Superior temporal gyrus (tissue), 1 donor: ENCODE measurements around the gene USP32.
"Not testable (repeated sequence)": the region's sequence is repeated elsewhere in the genome, so short reads cannot be mapped to it uniquely, and the experiment has no call there.

ENCODE experiments used
- DNase-seq: peaks from one replicate; pipeline ENCODE4 v3.0.0-alpha.2; 2016; ENCODE audit errors: extremely low spot score

The USP32 gene, protein sequence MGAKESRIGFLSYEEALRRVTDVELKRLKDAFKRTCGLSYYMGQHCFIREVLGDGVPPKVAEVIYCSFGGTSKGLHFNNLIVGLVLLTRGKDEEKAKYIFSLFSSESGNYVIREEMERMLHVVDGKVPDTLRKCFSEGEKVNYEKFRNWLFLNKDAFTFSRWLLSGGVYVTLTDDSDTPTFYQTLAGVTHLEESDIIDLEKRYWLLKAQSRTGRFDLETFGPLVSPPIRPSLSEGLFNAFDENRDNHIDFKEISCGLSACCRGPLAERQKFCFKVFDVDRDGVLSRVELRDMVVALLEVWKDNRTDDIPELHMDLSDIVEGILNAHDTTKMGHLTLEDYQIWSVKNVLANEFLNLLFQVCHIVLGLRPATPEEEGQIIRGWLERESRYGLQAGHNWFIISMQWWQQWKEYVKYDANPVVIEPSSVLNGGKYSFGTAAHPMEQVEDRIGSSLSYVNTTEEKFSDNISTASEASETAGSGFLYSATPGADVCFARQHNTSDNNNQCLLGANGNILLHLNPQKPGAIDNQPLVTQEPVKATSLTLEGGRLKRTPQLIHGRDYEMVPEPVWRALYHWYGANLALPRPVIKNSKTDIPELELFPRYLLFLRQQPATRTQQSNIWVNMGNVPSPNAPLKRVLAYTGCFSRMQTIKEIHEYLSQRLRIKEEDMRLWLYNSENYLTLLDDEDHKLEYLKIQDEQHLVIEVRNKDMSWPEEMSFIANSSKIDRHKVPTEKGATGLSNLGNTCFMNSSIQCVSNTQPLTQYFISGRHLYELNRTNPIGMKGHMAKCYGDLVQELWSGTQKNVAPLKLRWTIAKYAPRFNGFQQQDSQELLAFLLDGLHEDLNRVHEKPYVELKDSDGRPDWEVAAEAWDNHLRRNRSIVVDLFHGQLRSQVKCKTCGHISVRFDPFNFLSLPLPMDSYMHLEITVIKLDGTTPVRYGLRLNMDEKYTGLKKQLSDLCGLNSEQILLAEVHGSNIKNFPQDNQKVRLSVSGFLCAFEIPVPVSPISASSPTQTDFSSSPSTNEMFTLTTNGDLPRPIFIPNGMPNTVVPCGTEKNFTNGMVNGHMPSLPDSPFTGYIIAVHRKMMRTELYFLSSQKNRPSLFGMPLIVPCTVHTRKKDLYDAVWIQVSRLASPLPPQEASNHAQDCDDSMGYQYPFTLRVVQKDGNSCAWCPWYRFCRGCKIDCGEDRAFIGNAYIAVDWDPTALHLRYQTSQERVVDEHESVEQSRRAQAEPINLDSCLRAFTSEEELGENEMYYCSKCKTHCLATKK (N-terminal part only)

GRCh38 chr17:60392042-60392844, at the start of gene USP32:
USP32 (minus strand) TSS chr17:60392133; CDS start chr17:60391939, 194 bp downstream.
- peak; percentile 95 for DNase-seq

GRCh38 chr17:60439501-60439900, 47.6 kb upstream of the USP32 start:
- DNase-seq: no peak

DNA sequence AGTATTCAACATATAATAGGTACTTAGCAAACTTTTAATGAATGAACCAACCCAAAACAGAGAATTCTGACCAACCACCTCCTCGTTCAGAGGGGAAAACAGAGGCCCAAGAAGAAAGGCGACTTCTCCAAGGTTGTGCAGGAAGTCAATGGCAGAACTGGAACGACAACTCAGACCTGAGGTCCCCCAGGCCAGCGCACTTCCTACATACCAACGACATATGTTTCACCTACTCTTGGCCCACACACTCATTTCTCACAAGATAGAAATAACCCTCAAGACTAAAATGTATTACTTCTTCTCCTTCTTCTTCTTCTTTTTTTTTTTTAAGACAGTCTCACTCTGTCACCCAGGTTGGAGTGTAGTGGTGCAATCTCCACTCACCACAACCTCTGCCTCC, 44.7 kb upstream of the USP32 start:
- DNase-seq: no peak

DNA sequence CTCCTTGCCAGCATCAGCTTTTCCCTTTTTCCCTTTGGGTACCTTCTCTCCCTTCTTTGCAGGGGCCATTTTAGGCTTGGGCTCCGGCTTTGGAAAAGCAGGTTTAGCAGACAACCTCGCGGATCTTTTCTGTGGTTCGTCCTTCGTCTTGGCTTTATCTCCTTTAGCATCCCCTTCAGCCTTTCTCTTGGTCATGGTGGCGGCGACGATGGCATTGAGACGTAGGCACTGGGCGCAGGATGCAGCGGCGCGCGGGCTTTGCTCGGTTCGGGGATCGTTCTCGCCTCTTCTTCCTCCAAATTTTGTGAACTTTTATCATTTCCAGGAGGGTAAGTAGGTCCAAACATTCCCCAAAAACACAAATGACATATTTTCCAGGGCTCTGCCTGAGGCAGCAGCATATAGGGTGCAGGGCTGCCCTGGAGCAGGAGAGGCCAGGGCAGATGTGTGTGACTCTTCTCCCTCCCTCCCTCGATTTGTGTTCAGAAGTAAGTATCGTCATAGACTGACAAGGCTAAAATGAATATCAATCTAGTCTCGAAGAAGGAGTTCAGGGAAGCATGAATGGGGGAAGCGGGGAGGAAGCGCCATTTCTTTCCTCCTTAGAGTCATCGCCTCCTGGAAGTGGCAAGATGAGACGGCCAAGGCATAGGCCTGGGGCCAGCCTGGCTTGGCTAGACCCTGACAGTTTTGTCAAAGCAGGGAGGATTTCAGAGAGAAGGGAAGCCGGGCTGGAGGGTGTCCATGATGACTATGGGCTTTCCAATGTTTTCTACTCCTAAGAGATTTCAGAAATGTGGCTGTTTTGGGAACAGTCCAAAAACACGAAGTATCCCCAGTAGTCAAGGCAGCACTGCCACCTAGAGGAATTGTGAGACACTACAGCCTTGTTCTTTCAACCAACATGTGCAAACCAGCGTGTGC, 43.6 kb upstream of the USP32 start:
- peak; percentile 99 for DNase-seq

- not testable (repeated sequence) for DNase-seq
These were observed 41.4 kb upstream of the USP32 start for GRCh38 chr17:60433021-60433997.

DNA sequence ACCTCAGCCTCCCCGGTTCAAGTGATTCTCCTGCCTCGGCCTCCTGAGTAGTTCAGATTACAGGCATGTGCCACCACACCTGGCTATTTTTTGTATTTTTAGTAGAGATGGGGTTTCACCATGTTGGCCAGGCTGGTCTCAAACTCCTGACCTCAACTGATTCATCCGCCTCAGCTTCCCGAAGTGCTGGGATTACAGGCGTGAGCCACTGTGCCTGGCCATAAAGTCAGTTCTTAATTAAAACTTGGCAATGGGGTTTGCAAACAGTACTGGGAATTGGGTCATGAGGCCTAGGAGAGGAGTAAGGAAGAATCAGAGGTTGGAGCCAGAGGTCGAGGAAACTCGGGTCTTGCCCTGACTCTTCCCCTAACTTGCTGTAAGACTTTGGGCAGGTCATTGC, 38.6 kb upstream of the USP32 start:
- DNase-seq: not testable (repeated sequence)

- DNase-seq: not testable (repeated sequence)
These were observed 36.6 kb upstream of the USP32 start for GRCh38 chr17:60428491-60428890.

- DNase-seq: no peak
These were observed 34.7 kb upstream of the USP32 start for GRCh38 chr17:60426596-60426995.

DNA sequence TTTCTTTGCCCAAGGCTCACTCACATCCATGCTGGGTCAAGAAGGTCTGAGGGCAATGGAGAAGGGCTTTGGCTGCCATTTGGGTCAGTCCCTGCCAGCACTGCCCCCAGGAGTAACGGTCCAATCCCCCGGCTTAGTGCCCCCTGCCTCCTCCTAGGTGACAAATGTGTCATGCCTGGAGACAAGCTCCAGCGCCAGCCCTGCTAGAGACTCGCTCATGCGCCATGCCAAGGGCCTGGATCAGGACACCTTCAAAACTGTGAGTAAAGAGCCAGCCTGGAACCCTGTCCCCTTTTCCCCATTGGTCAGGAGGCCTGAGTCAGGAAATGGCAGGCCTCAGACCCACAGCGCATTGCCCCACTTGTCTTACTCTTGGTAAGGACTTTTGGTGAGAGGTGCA, 33.7 kb upstream of the USP32 start:
- no peak for DNase-seq

DNA sequence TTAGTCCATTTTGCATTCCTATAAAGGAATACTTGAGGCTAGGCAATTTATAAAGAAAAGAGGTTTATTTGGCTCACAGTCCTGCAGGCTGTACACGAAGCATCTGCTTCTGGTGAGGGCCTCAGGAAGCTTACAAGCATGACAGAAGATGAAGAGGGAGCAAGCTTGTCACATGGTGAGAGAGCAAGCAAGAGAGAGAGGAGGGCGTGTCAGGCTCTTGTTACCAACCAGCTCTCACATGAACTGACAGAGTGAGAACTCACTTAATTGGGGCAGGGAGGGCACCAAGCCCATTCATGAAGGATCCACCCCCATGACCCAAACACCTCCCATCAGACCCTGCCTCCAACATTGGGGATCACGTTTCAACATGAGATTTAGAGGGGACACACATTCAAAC, 31.9 kb upstream of the USP32 start:
- no peak for DNase-seq

DNA sequence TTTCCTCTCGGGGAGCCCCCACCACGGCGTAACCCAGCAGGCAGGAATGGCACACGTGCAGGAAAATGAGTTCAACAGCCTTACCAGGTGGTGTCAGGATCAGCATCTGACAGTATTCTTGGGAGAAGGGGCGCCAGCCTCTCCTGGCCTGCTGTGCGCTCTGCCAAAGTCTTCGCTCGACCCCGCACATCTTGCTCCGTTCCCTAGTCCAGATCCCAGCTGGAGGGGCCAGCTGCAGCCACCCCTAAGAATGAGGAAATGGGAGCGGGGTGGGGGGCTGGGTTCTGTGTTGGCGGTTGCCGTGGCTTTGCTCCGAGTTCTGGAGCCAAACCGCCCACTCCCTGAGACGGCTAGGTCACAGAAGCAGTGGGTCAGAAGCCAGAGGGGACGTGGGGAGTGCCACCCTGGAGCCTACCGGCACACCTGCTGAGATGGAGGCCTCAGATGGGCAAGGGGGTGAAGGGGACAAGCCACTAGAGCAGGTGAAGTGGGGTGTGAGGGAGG, 30.3 kb upstream of the USP32 start, which contains the start of gene CHCT1:
Gene CHCT1, plus strand, starts transcription at position 328 of the 504 bp plus-strand sequence. Its CDS starts 104 bp downstream, at position 432.
- DNase-seq: no peak

- peak; percentile 71 for DNase-seq
These were observed 29.6 kb upstream of the USP32 start for GRCh38 chr17:60421273-60422161.

GRCh38 chr17:60419875-60420274, 27.9 kb upstream of the USP32 start:
- DNase-seq: not testable (repeated sequence)

- DNase-seq: not testable (repeated sequence)
These were observed 27.1 kb upstream of the USP32 start for GRCh38 chr17:60419003-60419402.

DNA sequence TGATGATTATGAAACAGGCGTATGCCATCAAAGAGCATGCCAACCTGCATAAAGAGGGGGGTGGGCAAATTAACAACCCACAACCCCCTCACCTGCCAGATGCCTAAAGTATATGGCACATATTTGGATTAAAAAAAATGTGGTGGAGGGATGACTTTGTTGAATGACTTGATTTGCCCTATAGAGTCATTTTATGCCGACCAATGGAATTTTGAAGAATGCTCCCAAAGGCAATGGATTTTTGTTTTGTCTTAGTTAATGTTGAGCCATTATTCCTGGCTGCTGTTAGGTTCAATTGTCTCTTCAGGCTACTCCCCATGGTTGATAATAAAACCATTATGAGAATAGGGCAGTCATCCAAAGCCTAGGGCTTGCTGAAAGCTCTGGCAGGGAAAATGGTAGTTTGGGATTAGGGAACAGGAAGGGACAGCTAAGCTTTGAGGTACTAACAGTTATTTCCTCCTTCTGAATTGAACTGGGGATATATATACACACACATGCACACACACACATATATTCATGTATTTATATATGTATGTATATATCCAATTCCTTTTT, 24.5 kb upstream of the USP32 start:
- peak; percentile 94 for DNase-seq

DNA sequence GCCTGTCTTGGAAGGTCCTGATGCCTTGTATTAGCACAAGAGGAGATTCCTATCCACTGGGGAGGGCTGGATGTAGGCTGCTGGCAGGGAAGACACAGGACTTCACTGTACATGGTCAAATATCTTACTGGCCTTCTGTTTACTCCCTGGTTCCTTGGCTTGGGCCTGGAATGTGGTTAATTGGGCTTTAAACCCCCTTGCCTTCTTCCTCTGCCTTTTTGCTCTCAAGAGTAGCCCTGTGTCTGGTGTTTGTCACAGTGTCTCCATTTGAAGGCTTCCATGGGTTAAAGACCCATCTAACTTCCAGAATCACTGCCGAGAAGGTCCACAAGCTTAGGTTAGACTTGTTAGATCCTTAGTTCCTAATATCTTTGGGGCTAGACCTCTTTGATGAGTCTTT, 23.2 kb upstream of the USP32 start:
- no peak for DNase-seq

- DNase-seq: no peak
These were observed 20.8 kb upstream of the USP32 start for GRCh38 chr17:60412701-60413100.
